ENCODE data around the gene YOD1.

The YOD1 gene

DNA sequence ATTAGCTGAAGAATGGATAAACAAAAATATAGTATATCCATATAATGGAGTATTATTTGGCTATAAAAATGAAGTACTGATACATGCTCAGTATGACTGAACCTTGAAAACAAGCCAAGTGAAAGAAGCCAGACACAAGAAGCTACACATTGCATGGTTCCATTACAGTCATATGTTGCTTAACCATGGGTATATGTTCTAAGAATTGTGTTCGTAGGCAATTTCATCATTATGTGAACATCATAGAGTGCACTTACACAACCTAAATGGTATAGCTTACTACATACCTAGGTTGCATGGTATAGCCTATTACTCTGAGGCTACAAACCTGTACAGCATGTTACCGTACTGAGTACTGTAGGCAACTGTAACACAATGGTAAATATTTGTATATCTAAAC, 52.2 kb downstream of the YOD1 start:
- H3K36me3 ChIP-seq (ENCODE audit: insufficient read depth, low read length) = no peaks in the 10 kb centered on the region
- H3K4me3 ChIP-seq (ENCODE audit: low read depth, low read length, poor library complexity, severe bottlenecking) = no peak overlapping the region
- H3K9ac ChIP-seq (ENCODE audit: low read length) = no peak overlapping the region
- H3K9me2 ChIP-seq (ENCODE audit: low read depth, low read length) = no peaks in the 10 kb centered on the region
- H4K20me1 ChIP-seq (ENCODE audit: insufficient read depth, low read length) = no peaks in the 10 kb centered on the region
- no peaks in the 10 kb centered on the region for H3K79me2 ChIP-seq (ENCODE audit: insufficient read depth, low read length)
- no peaks in the 10 kb centered on the region for H3F3A ChIP-seq (ENCODE audit: insufficient read depth, low read length)
- H3K27ac ChIP-seq (ENCODE audit: low read depth, low read length, poor library complexity, severe bottlenecking) = no peak overlapping the region
- H3K4me1 ChIP-seq (ENCODE audit: insufficient read depth, low read length, severe bottlenecking) = no peaks in the 10 kb centered on the region
- H2AFZ ChIP-seq (ENCODE audit: low read length) = no peak overlapping the region
- H3K27me3 ChIP-seq (ENCODE audit: insufficient read depth, low read length) = no peaks in the 10 kb centered on the region
- H3K4me2 ChIP-seq (ENCODE audit: low read length) = no peak overlapping the region
- TF ChIP-seq, protein P1, sequence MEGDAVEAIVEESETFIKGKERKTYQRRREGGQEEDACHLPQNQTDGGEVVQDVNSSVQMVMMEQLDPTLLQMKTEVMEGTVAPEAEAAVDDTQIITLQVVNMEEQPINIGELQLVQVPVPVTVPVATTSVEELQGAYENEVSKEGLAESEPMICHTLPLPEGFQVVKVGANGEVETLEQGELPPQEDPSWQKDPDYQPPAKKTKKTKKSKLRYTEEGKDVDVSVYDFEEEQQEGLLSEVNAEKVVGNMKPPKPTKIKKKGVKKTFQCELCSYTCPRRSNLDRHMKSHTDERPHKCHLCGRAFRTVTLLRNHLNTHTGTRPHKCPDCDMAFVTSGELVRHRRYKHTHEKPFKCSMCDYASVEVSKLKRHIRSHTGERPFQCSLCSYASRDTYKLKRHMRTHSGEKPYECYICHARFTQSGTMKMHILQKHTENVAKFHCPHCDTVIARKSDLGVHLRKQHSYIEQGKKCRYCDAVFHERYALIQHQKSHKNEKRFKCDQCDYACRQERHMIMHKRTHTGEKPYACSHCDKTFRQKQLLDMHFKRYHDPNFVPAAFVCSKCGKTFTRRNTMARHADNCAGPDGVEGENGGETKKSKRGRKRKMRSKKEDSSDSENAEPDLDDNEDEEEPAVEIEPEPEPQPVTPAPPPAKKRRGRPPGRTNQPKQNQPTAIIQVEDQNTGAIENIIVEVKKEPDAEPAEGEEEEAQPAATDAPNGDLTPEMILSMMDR (IDR thresholded peaks at IDR 0.05; ENCODE audit: low read length) = no peak
- TF ChIP-seq EZH2 (IDR thresholded peaks at IDR 0.05; ENCODE audit: borderline replicate concordance, low read length) = no peak
- H3K9me3 ChIP-seq (ENCODE audit: low read length) = no peaks in the 10 kb centered on the region
